Caco-2 (cell line): ENCODE data around the gene DEPDC5. TPM values are rescaled to one million over a fixed set of nuclear protein-coding genes. Genes with fewer than 3 reads are reported as not detected.

Experiments used
- BruUV-seq: library from RNA; stranded (reverse); fragments of 400-500 nt; replicated peaks from 2 replicates; lab custom pipeline; 2021; lab: Mats Ljungman, UMichigan
- CTCF ChIA-PET: fragments of 300-600 bp; sonication (Branson Sonifier 250); formaldehyde crosslinking; loops from one replicate; lab custom pipeline; 2022; ENCODE audit warnings: antibody characterized with exemption; lab: Charles Lee
- POLR2A ChIA-PET: fragments of 300-600 bp; sonication (Branson Sonifier 250); formaldehyde crosslinking; loops from one replicate; lab custom pipeline; 2022; ENCODE audit warnings: antibody characterized with exemption; lab: Charles Lee
- DNase-seq, 2 experiments: peaks; one replicate each; pipeline versions ENCODE4 v3.0.0 to v3.0.0-alpha.2; 2020 to 2022
- H3K27me3 ChIP-seq: replicated peaks from 2 replicates; pipeline ENCODE4 v1.6.0; 2011; ENCODE audit warnings: low read length; ENCODE audit not compliant: control insufficient read depth, insufficient read depth
- H3K36me3 ChIP-seq: 2 replicates; pipeline ENCODE4 v1.5.1; 2011; ENCODE audit warnings: low read length; ENCODE audit not compliant: control insufficient read depth, insufficient read depth
- H3K4me1 ChIP-seq: fragments of 250-450 bp; sonication (Bioruptor Pico); 2 replicates; pipeline ENCODE4 v1.5.1; 2020; ENCODE audit warnings: mild to moderate bottlenecking
- H3K4me3 ChIP-seq: 2 replicates; pipeline ENCODE4 v1.5.1; 2011; ENCODE audit warnings: low read depth, mild to moderate bottlenecking, control low read depth, low read length
- H3K9me3 ChIP-seq: fragments of 250-450 bp; sonication (Bioruptor Pico); 2 replicates; pipeline ENCODE4 v1.5.1; 2020; ENCODE audit warnings: mild to moderate bottlenecking, moderate library complexity
- H3K27ac Mint-ChIP-seq: one replicate; pipeline ENCODE4 v1.8.0; 2022; ENCODE audit warnings: mixed read lengths; ENCODE audit not compliant: unreplicated experiment
- H3K27me3 Mint-ChIP-seq: one replicate; pipeline ENCODE4 v1.8.0; 2022; ENCODE audit warnings: mixed read lengths; ENCODE audit not compliant: insufficient read depth, unreplicated experiment
- H3K36me3 Mint-ChIP-seq: one replicate; pipeline ENCODE4 v1.8.0; 2022; ENCODE audit warnings: mild to moderate bottlenecking, mixed read lengths; ENCODE audit not compliant: insufficient read depth, unreplicated experiment
- H3K4me1 Mint-ChIP-seq: one replicate; pipeline ENCODE4 v1.8.0; 2022; ENCODE audit warnings: low read depth, mixed read lengths; ENCODE audit not compliant: unreplicated experiment
- H3K4me3 Mint-ChIP-seq: one replicate; pipeline ENCODE4 v1.8.0; 2022; ENCODE audit warnings: mild to moderate bottlenecking, moderate library complexity, mixed read lengths; ENCODE audit not compliant: unreplicated experiment
- H3K9me3 Mint-ChIP-seq: one replicate; pipeline ENCODE4 v1.8.0; 2022; ENCODE audit warnings: mixed read lengths; ENCODE audit not compliant: unreplicated experiment
- intact Hi-C: fragments of 100-400 bp; cut with micrococcal nuclease; formaldehyde crosslinking; loops from one replicate; pipeline ENCODE4 v1.10.0; 2022; ENCODE audit not compliant: unreplicated experiment
- total RNA-seq: library from RNA; stranded (reverse); gene quantifications from 2 replicates; pipeline ENCODE4 v1.2.3, GENCODE V29; 2022
- TF ChIP-seq, protein P1 (sequence below), 2 experiments: fragments of 200-600 bp in 1 of 2; IDR thresholded peaks; 1 replicate in 1 of 2; 2 replicates in 1 of 2; pipeline versions ENCODE4 v1.5.1 to v1.8.0; 2011 to 2022; ENCODE audit warnings: antibody characterized with exemption in 1 of 2, control low read depth in 1 of 2, inconsistent platforms in 1 of 2, low read depth in 1 of 2, low read length in 1 of 2, mild to moderate bottlenecking in 1 of 2, moderate library complexity in 1 of 2; ENCODE audit not compliant: insufficient read depth in 1 of 2, severe bottlenecking in 1 of 2, unreplicated experiment in 1 of 2

The DEPDC5 gene
- total RNA-seq, 1 experiment from 2014 or later, result 19.4 TPM

DNA sequence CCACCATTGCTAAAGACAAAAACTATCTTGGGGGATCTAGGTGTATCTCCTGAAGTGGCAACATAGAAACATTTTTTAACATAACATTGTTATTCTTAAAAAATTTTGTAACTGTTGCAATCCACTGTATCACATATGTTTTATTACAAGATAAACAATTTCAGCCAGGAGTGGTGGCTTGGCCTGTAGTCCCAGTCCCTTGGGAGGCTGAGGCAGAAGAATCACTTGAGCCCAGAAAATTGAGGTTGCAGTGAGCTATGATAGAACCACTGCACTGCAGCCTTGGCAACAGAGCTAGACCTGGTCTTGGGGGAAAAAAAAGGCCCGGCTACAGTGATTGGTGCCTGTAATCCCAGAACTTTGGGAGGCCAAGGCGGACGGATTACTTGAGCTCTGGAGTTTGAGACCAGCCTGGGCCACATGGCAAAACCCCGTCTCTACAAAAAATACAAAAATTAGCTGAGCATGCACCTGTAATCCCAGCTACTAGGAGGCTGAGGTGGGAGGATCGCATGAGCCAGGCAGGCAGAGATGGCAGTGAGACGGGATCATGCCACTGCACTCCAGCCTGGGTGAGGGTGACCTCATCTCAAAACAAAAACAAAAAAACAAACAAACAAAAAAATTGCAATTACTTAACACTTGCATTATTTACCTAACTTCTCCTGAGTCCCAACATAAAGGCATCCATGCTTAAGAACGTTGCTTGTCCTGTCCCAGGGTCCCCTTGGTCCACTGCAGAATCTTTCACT is 1.5 kb upstream of the DEPDC5 start:
- Histone ChIP-seq H3K9me3 (no peaks in the 10 kb centered on the region), H3K4me3 (peak overlapping the region; percentile 56; the same call in 1 of the 2 replicates), H3K4me1 (peaks cover 32% of the 10 kb centered on the region), H3K36me3 (no peaks in the 10 kb centered on the region), H3K27me3 (no peaks in the 10 kb centered on the region)
- no TSS peak for BruUV-seq
- TF ChIP-seq, protein P1, sequence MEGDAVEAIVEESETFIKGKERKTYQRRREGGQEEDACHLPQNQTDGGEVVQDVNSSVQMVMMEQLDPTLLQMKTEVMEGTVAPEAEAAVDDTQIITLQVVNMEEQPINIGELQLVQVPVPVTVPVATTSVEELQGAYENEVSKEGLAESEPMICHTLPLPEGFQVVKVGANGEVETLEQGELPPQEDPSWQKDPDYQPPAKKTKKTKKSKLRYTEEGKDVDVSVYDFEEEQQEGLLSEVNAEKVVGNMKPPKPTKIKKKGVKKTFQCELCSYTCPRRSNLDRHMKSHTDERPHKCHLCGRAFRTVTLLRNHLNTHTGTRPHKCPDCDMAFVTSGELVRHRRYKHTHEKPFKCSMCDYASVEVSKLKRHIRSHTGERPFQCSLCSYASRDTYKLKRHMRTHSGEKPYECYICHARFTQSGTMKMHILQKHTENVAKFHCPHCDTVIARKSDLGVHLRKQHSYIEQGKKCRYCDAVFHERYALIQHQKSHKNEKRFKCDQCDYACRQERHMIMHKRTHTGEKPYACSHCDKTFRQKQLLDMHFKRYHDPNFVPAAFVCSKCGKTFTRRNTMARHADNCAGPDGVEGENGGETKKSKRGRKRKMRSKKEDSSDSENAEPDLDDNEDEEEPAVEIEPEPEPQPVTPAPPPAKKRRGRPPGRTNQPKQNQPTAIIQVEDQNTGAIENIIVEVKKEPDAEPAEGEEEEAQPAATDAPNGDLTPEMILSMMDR (IDR thresholded peaks at IDR 0.05; ENCODE audit: insufficient read depth in 1 of 2, low read depth in 1 of 2, low read length in 1 of 2, severe bottlenecking in 1 of 2, unreplicated experiment in 1 of 2), result no peak
- ChIA-PET POLR2A (interaction anchor here (1.4 to 2.8 kb wide), 2 partner anchors 84 to 91 kb away, joined by 5 to 31 read pairs; partner anchors contain the start of gene PISD), CTCF (interaction anchor here (0.5 to 2.2 kb wide), 3 partner anchors 90 to 301 kb away, joined by 3 to 9 read pairs (median 6); partner anchors contain the start of gene PISD)
- Mint-ChIP-seq H3K27me3 (no peaks in the 10 kb centered on the region), H3K27ac (peak overlapping the region; percentile 98), H3K4me3 (peak overlapping the region; percentile 94), H3K9me3 (no peaks in the 10 kb centered on the region), H3K36me3 (peaks cover 20% of the 10 kb centered on the region), H3K4me1 (peaks cover 22% of the 10 kb centered on the region)
- DNase-seq, result no peak
- intact Hi-C loops, result loop anchor here (2.0 kb wide), 2 partner anchors 75 to 87 kb away; no protein-coding TSS in a partner anchor

DNA sequence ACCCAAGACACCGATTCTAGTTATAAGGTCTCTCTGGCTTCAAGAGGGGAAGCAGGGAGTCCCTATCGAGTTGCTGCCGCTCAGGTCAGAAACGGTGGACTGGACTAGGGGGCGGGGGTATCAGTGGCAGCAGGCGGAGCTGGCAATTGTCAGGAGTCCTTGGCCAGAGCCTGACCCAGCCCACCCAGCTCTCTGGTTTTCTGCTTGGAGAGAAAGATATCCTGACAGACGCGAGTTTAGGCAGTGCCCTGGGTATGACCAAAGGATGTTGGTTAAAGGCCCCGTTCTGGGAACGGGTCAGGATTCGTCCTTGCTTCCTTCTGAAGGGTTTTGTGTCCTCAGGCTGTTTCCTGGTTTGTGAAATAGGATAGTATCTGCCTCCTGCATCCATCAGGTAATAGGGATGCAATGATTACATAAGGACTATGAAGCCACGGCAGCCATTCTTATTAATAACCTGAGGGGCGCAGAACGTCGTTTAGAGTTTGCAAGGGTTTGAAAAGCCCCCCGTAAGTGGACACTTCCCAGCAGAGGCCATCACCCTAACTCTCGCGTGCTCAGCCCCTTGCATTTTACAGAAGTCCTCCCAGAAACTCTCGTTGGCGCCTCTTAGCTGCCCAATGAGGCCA is 700 bp upstream of the DEPDC5 start:
- Mint-ChIP-seq H3K36me3 (peaks cover 15% of the 10 kb centered on the region), H3K27me3 (no peaks in the 10 kb centered on the region), H3K9me3 (no peaks in the 10 kb centered on the region), H3K4me3 (peak overlapping the region; percentile 94), H3K4me1 (peaks cover 22% of the 10 kb centered on the region), H3K27ac (peak overlapping the region; percentile 98)
- H3K4me3 ChIP-seq, result peak overlapping the region; percentile 56
- ChIA-PET CTCF (interaction anchor here (0.5 to 2.2 kb wide), 3 partner anchors 8 to 217 kb away, joined by 3 to 9 read pairs (median 6); partner anchors contain the start of gene PISD), POLR2A (interaction anchor here (0.6 to 2.8 kb wide), 7 partner anchors 29 to 217 kb away, joined by 3 to 31 read pairs (median 4); partner anchors contain the start of gene PISD)
- TF ChIP-seq, protein P1 (IDR thresholded peaks at IDR 0.05; ENCODE audit: insufficient read depth in 1 of 2, low read depth in 1 of 2, low read length in 1 of 2, severe bottlenecking in 1 of 2, unreplicated experiment in 1 of 2), result no peak
- peak; percentile 85 to 91 for DNase-seq
- H3K36me3 ChIP-seq, result no peaks in the 10 kb centered on the region
- H3K27me3 ChIP-seq, result no peaks in the 10 kb centered on the region
- peaks cover 32% of the 10 kb centered on the region for H3K4me1 ChIP-seq
- TSS peak; percentile 68 for BruUV-seq
- H3K9me3 ChIP-seq, result no peaks in the 10 kb centered on the region
- intact Hi-C loops, result loop anchor here (1.0 to 2.0 kb wide), 4 partner anchors 76 to 217 kb away; partner anchors contain the start of gene YWHAH

DNA sequence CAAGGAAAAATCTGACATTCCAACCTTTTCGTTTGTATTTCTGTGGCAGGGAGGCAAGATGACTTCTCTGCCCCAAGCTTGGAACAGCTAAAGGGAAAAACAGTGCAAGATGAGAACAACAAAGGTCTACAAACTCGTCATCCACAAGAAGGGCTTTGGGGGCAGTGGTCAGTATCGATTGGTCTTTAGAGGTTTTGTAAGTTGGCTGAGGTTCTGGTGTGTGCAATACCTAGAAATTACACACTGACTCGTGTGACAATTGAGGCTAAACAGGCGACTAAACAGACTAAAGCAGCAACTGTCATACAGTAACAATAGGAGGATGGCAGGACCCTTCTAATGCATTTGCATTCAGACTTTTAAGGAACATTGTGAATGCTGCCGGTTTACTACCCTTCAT is 994 bp downstream of the DEPDC5 start:
- peak overlapping the region; percentile 98 for H3K27ac Mint-ChIP-seq
- POLR2A ChIA-PET, result no interaction called here
- TF ChIP-seq, protein P1 (IDR thresholded peaks at IDR 0.05; ENCODE audit: insufficient read depth in 1 of 2, low read depth in 1 of 2, low read length in 1 of 2, severe bottlenecking in 1 of 2, unreplicated experiment in 1 of 2), result no peak
- H3K9me3 Mint-ChIP-seq, result no peaks in the 10 kb centered on the region
- no peaks in the 10 kb centered on the region for H3K27me3 Mint-ChIP-seq
- peaks cover 22% of the 10 kb centered on the region for H3K4me1 Mint-ChIP-seq
- Histone ChIP-seq H3K27me3 (no peaks in the 10 kb centered on the region), H3K36me3 (no peaks in the 10 kb centered on the region; the same call in 1 of the 2 replicates), H3K4me3 (peak overlapping the region; percentile 89), H3K9me3 (no peaks in the 10 kb centered on the region), H3K4me1 (peaks cover 25% of the 10 kb centered on the region)
- intact Hi-C loops, result no loop called here
- BruUV-seq, result no TSS peak
- peak overlapping the region; percentile 94 for H3K4me3 Mint-ChIP-seq
- DNase-seq, result no peak
- peaks cover 20% of the 10 kb centered on the region for H3K36me3 Mint-ChIP-seq
- CTCF ChIA-PET, result no interaction called here
